Aorta (tissue), 5 donors: ENCODE measurements around the gene DENND4B. TPM values are rescaled to one million over a fixed set of nuclear protein-coding genes. Genes with fewer than 3 reads are reported as not detected.

Source experiments
- ATAC-seq: fragments of 200-7000 bp; cut with Tn5 transposase; one replicate; pipeline ENCODE4 v1.9.1; 2022; ENCODE audit warnings: moderate library complexity; ENCODE audit not compliant: low FRiP score
- DNase-seq, 2 donors: peaks; one replicate each; pipeline ENCODE4 v3.0.0-alpha.2; 2020
- H3K27ac ChIP-seq, 2 donors: one replicate each; pipeline ENCODE4 v1.5.1; 2013; ENCODE audit warnings: low read length in 2 of 2, mild to moderate bottlenecking in 2 of 2, moderate library complexity in 2 of 2, control low read depth in 1 of 2, inconsistent platforms in 1 of 2, low read depth in 1 of 2
- H3K27me3 ChIP-seq, 2 donors: one replicate each; pipeline ENCODE4 v1.6.1; 2013; ENCODE audit warnings: control low read depth in 1 of 2, low read length in 1 of 2, mild to moderate bottlenecking in 1 of 2, moderate library complexity in 1 of 2; ENCODE audit not compliant: insufficient read depth in 2 of 2, control insufficient read depth in 1 of 2
- H3K36me3 ChIP-seq, 2 donors: one replicate each; pipeline ENCODE4 v1.6.1; 2013; ENCODE audit warnings: control low read depth in 1 of 2, low read length in 1 of 2, mild to moderate bottlenecking in 1 of 2; ENCODE audit not compliant: insufficient read depth in 2 of 2, control insufficient read depth in 1 of 2
- H3K4me1 ChIP-seq, 2 donors: one replicate each; pipeline ENCODE4 v1.6.1; 2013; ENCODE audit warnings: low read length in 2 of 2, control low read depth in 1 of 2, mild to moderate bottlenecking in 1 of 2, moderate library complexity in 1 of 2; ENCODE audit not compliant: insufficient read depth in 2 of 2, control insufficient read depth in 1 of 2
- H3K4me3 ChIP-seq, 2 donors: one replicate each; pipeline ENCODE4 v1.5.1; 2013; ENCODE audit warnings: low read length in 2 of 2, control low read depth in 1 of 2, mild to moderate bottlenecking in 1 of 2
- H3K9me3 ChIP-seq: one replicate; pipeline ENCODE4 v1.6.1; 2013; ENCODE audit warnings: mild to moderate bottlenecking, low read length; ENCODE audit not compliant: control insufficient read depth
- WGBS, 2 donors: extraction: QIAGEN DNeasy Blood & Tissue Kit; methylation state at CpG; one replicate each; pipeline ENCODE4 v1.1.7; 2013; 5-methylcytosine and 5-hydroxymethylcytosine counted together
- intact Hi-C, 2 donors: fragments of 100-400 bp; cut with DNase I; formaldehyde crosslinking; loops; one replicate each; pipeline versions ENCODE4 v1.14.2 to v1.15.0; 2022
- polyA plus RNA-seq, 2 donors: library from polyadenylated mRNA; stranded (reverse); fragments of 200-250 nt; gene quantifications; one replicate each; pipeline ENCODE4 v1.2.3, GENCODE V29; 2013
- total RNA-seq, 2 donors: library from RNA; stranded (reverse); fragmentation: NEBNext Ultra II Directional; extraction: Animal tissue kit (Norgen Biotek cat#: 25700); gene quantifications; one replicate each; pipeline ENCODE4 v1.2.1, GENCODE V29; 2021
- donor health status: healthy with polysubstance abuse.
- donor health status: Bipolar disorder and iron deficiency.
- donor health status: DM: no; HTN: no; CAD: no.
- donor health status: DM: no; HTN: no; CAD: no.
- donor health status: DM: yes; HTN: yes; CAD: no.

The DENND4B gene
- total and polyA plus RNA-seq, 4 donors, result 6.6 to 94.7 (median 40.1) TPM

GRCh38 chr1:153928791-153929341 lies 17.7 kb downstream of the DENND4B start:
- ATAC-seq (no peak), DNase-seq (no peak)
- Histone ChIP-seq H3K27ac (no peak overlapping the region), H3K27me3 (no peaks in the 10 kb centered on the region), H3K4me3 (no peak overlapping the region), H3K9me3 (no peaks in the 10 kb centered on the region), H3K36me3 (peaks cover 3 to 5% of the 10 kb centered on the region in 2 donors), H3K4me1 (no peaks in the 10 kb centered on the region)
- intact Hi-C loops, result loop anchor here in 1 of 2 donors (10.0 kb wide), 1 partner anchor 56 kb away; the partner anchor contains the start of gene RAB13
- 57 to 65% methylated on average over 4 of the region's 4 CpGs for WGBS, 2 donors

DNA sequence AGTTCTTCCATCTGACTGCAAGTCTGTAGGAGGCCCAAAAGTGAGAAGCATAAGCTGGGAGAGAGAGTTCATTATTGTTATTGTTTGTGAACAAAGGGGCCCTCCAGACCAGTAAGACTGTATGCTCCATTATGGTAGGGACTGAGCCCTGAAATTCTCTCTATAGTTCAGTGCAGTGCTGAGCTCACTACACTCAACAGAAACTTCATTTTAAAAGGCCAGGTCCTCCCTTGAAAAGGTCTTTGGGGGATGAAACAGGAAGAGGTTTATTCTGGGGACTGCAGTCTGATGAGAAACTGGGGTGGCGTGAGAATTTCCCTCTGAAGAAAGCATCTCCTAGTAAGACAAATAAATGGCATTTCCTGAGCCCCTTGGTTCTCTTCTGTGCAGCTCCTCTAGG lies 18.3 kb downstream of the DENND4B start:
- Histone ChIP-seq H3K4me3 (no peak overlapping the region), H3K27me3 (no peaks in the 10 kb centered on the region), H3K9me3 (no peaks in the 10 kb centered on the region), H3K4me1 (no peaks in the 10 kb centered on the region), H3K36me3 (peaks cover 2 to 3% of the 10 kb centered on the region in 2 donors), H3K27ac (no peak overlapping the region)
- DNase-seq (no peak), ATAC-seq (no peak)
- WGBS, 2 donors, result 85 to 89% methylated on average over 1 of the region's 1 CpG
- intact Hi-C loops, result loop anchor here in 1 of 2 donors (10.0 kb wide), 1 partner anchor 57 kb away; the partner anchor contains the start of gene RAB13

DNA sequence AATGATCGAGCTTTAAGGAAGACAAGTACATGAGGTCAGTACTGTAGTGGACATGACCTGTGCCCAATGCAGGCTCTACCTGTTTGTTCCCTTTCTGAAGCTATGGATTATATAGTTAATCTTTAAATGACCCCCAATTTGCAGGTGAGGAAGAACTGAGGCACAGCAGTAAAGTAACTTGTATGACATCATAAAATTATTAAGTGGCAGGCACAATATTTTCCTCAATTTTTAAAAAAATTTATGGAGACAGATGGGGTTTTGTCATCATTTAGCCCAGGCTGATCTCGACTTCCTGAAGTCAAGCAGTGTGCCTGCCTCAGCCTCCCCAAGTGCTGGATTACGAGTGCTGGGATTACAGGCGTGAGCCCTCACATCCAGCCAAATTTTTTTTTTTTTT lies 20.1 kb downstream of the DENND4B start:
- intact Hi-C loops, result loop anchor here in 1 of 2 donors (10.0 kb wide), 1 partner anchor 58 kb away; the partner anchor contains the start of gene RAB13
- Histone ChIP-seq H3K27me3 (no peaks in the 10 kb centered on the region), H3K4me3 (no peak overlapping the region), H3K4me1 (no peaks in the 10 kb centered on the region), H3K36me3 (peaks cover 0 to 1% of the 10 kb centered on the region in 2 donors), H3K27ac (no peak overlapping the region), H3K9me3 (no peaks in the 10 kb centered on the region)
- ATAC-seq (no peak), DNase-seq (no peak)
- WGBS, 2 donors, result 64 to 68% methylated on average over 4 of the region's 4 CpGs

- Histone ChIP-seq H3K27ac (peak within 1 kb of the TSS; percentile 72 to 77), H3K36me3 (no peaks in the 10 kb centered on the region), H3K4me3 (peak within 1 kb of the TSS; percentile 82 to 91), H3K4me1 (peaks cover 0 to 4% of the 10 kb centered on the region in 2 donors), H3K27me3 (no peaks in the 10 kb centered on the region), H3K9me3 (no peaks in the 10 kb centered on the region)
- 1% methylated on average over 53 of the region's 53 CpGs for WGBS, 2 donors
- ATAC-seq (peak; percentile 98), DNase-seq (peak; percentile 100)
- intact Hi-C loops, result loop anchor here (1.0 to 10.0 kb wide), 3 partner anchors 22 to 64 kb away; partner anchors contain the start of gene RAB13 (in 2 of the 2)
These were observed 23.3 kb downstream of the DENND4B start, which contains the start of gene GATAD2B for GRCh38 chr1:153922972-153923925. GATAD2B (minus strand) TSS chr1:153922972; CDS start chr1:153828347, 94,625 bp downstream.

DNA sequence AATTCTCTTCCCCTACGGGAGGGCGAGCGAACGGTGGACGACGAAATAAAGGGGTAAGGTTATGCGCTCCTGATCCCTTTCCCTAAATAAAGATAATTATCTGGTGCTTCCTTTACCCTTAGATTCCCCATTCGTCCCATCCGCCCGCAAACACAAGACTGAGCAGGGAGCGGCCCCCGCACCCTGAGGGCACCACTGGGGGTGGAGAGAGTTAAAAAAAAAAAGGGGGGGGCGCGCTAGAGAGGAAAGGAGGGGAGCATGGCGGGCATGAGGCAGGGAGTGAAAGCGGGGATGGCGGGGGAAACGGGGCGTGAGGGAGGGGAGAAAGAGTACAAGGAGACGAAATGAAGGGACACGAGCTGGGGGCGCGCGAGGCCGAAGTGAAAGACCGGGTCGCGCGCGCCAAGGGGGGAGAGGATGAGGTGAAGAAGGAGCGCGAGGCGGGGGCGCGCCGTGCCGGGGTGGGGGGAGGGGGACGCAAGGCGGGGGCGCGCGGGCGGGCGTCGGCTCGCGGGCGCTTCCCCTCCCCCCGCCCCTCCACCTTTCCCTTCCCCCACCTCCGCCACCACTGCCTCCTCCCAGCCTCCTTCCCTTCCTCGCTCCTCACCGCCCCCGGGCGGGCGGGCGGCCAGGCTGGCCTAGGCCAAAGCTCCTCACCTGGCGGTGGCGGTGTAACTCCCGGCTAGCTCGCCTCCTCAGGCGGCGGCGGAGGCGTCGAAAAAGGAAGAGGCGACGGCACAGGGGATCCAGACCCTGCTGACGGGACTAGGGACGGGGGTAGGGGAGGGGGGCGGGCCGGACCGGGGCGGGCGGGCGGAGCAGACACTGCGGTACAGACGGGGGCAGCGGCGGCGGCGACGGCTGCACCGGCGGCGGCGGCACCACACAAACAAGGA lies 24.2 kb downstream of the DENND4B start:
- Histone ChIP-seq H3K4me3 (peak overlapping the region; percentile 82 to 91), H3K4me1 (peaks cover 0 to 4% of the 10 kb centered on the region in 2 donors), H3K27me3 (no peaks in the 10 kb centered on the region), H3K27ac (peak overlapping the region; percentile 72 to 77), H3K9me3 (no peaks in the 10 kb centered on the region), H3K36me3 (no peaks in the 10 kb centered on the region)
- WGBS, 2 donors, result 1% methylated on average over 38 to 86 of the region's 86 CpGs
- ATAC-seq (peak; percentile 17), DNase-seq (peak in 1 of 2 donors; percentile 83)
- intact Hi-C loops, result loop anchor here (2.0 to 10.0 kb wide), 2 partner anchors 62 to 64 kb away; partner anchors contain the start of gene RAB13 (in 2 of the 2)

DNA sequence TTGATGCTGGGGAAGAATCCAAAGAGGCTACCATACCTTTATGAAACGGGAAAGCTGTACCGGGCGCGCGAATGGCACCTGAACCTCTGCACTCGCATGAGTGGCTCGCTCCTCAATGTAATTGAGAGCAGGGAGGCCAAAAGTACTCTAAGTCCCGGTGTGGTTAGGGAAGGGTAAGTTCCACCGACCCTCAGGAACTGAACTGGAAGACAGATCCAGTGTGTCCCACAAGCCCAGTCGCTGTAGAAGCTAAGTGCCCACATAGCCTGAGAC lies 24.8 kb downstream of the DENND4B start:
- peaks cover 0 to 4% of the 10 kb centered on the region in 2 donors for H3K4me1 ChIP-seq

GRCh38 chr1:153921080-153921802 lies 25.3 kb downstream of the DENND4B start:
- DNase-seq (no peak), ATAC-seq (no peak)
- Histone ChIP-seq H3K4me1 (peaks cover 0 to 4% of the 10 kb centered on the region in 2 donors), H3K27me3 (no peaks in the 10 kb centered on the region), H3K4me3 (peak overlapping the region; percentile 2 to 82), H3K36me3 (no peaks in the 10 kb centered on the region), H3K27ac (no peak overlapping the region), H3K9me3 (no peaks in the 10 kb centered on the region)
- intact Hi-C loops, result loop anchor here in 1 of 2 donors (10.0 kb wide), 1 partner anchor 64 kb away; the partner anchor contains the start of gene RAB13
- 6 to 10% methylated on average over 3 of the region's 3 CpGs for WGBS, 2 donors

More for the DNA sequence above, 24.8 kb downstream of the DENND4B start:
- no peaks in the 10 kb centered on the region for H3K27me3 ChIP-seq
- ATAC-seq, result no peak
- no peak for DNase-seq
- WGBS, 2 donors, result 1 to 2% methylated on average over 10 of the region's 10 CpGs
- no peaks in the 10 kb centered on the region for H3K9me3 ChIP-seq
- H3K36me3 ChIP-seq, result no peaks in the 10 kb centered on the region
- peak overlapping the region; percentile 82 to 91 for H3K4me3 ChIP-seq
- H3K27ac ChIP-seq, result no peak overlapping the region
- intact Hi-C loops, result loop anchor here (2.0 to 10.0 kb wide), 2 partner anchors 63 to 65 kb away; partner anchors contain the start of gene RAB13 (in 2 of the 2)
